Activated T-helper 1 cell treated with anti-CD3 and anti-CD28 coated beads, Interleukin-12 subunit alpha, Interleukin-12 subunit beta, Interleukin-2, Interleukin-4 antibody, amounts not matched to agents 30 ng/mL and 10 ng/mL and 1 ng/mL, durations not matched to agents 14 hours and 24 hours and 36 hours (primary cell): ENCODE data around the gene MYO10. TPM values are rescaled to one million over a fixed set of nuclear protein-coding genes. Genes with fewer than 3 reads are reported as not detected.

ENCODE experiments used
- DNase-seq: peaks from one replicate; pipeline ENCODE4 v3.0.0; 2021; ENCODE audit warnings: low spot score
- H3K27ac Mint-ChIP-seq: one replicate; pipeline ENCODE4 v1.8.0; 2021; ENCODE audit warnings: mild to moderate bottlenecking, mixed read lengths
- H3K27me3 Mint-ChIP-seq: one replicate; pipeline ENCODE4 v1.8.0; 2022; ENCODE audit warnings: mild to moderate bottlenecking, moderate library complexity, mixed read lengths; ENCODE audit not compliant: insufficient read depth
- H3K36me3 Mint-ChIP-seq: one replicate; pipeline ENCODE4 v1.8.0; 2021; ENCODE audit warnings: low read depth, mixed read lengths
- H3K4me1 Mint-ChIP-seq: one replicate; pipeline ENCODE4 v1.8.0; 2021; ENCODE audit warnings: low read depth, mixed read lengths
- H3K4me3 Mint-ChIP-seq: one replicate; pipeline ENCODE4 v1.8.0; 2021; ENCODE audit warnings: mild to moderate bottlenecking, moderate library complexity, mixed read lengths
- H3K9me3 Mint-ChIP-seq: one replicate; pipeline ENCODE4 v1.8.0; 2021; ENCODE audit warnings: mixed read lengths
- intact Hi-C: fragments of 100-400 bp; cut with micrococcal nuclease; formaldehyde crosslinking; loops from one replicate; pipeline ENCODE4 v1.15.1; 2024
- total RNA-seq: library from RNA; stranded (reverse); gene quantifications from 2 replicates; pipeline ENCODE4 v1.2.3, GENCODE V29; 2022

Gene MYO10
- total RNA-seq, 1 donor from 2014 or later, result 0.41 TPM

DNA sequence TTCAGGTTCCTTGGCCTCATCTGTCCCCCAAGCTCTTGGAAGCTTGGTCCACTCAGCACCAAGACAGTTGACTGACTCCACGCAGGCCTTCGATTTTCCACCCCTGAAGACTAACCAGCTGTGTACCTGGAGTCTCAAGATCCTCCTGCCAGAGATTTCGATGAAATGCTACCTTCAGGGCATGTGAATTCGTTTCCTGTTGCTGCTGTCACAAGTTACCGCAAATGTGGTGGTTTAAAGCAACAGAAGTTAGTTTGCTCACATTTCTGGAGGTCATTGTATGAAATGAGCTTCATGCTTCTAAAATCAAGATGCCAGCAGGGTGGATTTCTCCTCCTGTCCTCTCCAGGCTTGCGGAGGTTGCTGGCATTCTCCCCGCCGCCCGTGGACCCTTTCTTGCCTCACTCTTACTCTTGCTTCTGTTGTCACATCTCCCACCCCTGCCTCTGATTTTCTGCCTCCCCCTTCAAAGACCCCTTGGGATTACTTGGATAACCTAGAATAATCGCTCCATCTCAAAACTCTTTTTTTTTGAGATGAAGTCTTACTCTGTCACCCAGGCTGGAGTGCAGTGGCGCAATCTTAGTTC, 291.7 kb downstream of the MYO10 start:
- Mint-ChIP-seq H3K36me3 (no peaks in the 10 kb centered on the region), H3K27me3 (peaks cover 4% of the 10 kb centered on the region), H3K9me3 (peaks cover 5% of the 10 kb centered on the region), H3K27ac (no peak overlapping the region), H3K4me3 (no peak overlapping the region), H3K4me1 (peaks cover 8% of the 10 kb centered on the region)
- intact Hi-C loops, result no loop called here
- DNase-seq, result no peak

DNA sequence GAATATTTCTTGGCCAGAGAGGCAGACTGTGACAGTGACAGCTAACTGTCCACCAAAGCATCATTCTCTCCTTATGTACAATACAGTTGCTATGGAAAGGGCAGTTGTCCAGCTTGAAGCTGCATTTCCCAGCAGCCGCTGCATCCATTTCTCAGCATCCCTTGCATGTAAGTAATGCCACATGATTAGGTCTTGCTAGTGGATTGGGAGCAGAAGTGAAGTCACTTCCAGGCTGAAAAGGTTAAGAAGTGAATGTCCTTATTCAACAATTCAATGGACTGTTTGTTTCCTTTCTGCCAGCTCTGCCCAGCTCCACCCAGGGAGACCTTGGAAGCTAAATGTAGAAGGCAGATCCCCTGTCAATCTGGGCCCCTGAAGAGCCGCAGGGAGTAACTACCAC, 293.2 kb downstream of the MYO10 start:
- peaks cover 4% of the 10 kb centered on the region for H3K9me3 Mint-ChIP-seq
- H3K4me1 Mint-ChIP-seq, result peaks cover 8% of the 10 kb centered on the region
- H3K27ac Mint-ChIP-seq, result no peak overlapping the region
- intact Hi-C loops, result no loop called here
- no peak for DNase-seq
- H3K27me3 Mint-ChIP-seq, result peaks cover 2% of the 10 kb centered on the region
- no peak overlapping the region for H3K4me3 Mint-ChIP-seq
- no peaks in the 10 kb centered on the region for H3K36me3 Mint-ChIP-seq

DNA sequence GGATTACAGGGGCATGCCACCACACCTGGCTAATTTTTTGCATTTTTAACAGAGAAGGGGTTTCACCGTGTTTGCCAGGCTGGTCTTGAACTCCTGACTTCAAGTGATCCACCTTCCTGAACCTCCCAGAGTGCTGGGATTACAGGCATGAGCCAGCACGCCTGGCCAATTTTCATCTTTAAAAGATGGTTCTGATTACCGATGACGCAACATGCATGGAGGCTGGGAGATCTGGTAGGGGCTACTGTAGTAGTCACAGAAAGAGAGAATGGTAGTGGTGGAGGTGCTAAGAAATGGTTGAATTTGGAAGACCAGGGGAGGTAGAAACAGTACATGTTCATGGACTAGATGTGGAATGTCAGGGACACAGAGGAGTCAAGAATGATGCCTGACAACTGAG, 296.9 kb downstream of the MYO10 start:
- Mint-ChIP-seq H3K4me3 (no peak overlapping the region), H3K27me3 (peaks cover 5% of the 10 kb centered on the region), H3K4me1 (peaks cover 3% of the 10 kb centered on the region), H3K36me3 (no peaks in the 10 kb centered on the region), H3K9me3 (peaks cover 4% of the 10 kb centered on the region), H3K27ac (no peak overlapping the region)
- DNase-seq, result no peak
- intact Hi-C loops, result no loop called here

DNA sequence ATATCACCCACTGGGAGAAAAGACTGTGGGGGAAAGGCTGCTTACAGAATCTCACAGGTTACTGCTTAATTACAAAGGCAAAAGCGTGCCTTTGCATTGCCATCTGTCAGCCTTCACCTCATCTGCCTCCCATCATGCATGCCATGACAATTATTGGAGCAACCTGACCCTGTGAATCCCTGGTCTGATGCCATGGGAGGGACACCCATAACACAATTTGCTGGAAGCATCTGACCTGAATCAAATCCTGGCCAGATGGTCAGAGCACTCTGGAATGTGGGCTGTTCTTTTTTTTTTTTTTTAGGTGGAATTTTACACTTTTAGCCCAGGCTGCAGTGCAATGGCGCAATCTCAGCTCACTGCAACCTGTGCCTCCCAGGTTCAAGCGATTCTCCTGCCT, 307.7 kb downstream of the MYO10 start:
- no peak overlapping the region for H3K27ac Mint-ChIP-seq
- DNase-seq, result no peak
- no peak overlapping the region for H3K4me3 Mint-ChIP-seq
- H3K36me3 Mint-ChIP-seq, result no peaks in the 10 kb centered on the region
- no peaks in the 10 kb centered on the region for H3K27me3 Mint-ChIP-seq
- intact Hi-C loops, result loop anchor here (10.0 kb wide), 1 partner anchor 1814 kb away; no protein-coding TSS in a partner anchor
- no peaks in the 10 kb centered on the region for H3K9me3 Mint-ChIP-seq
- peaks cover 42% of the 10 kb centered on the region for H3K4me1 Mint-ChIP-seq

DNA sequence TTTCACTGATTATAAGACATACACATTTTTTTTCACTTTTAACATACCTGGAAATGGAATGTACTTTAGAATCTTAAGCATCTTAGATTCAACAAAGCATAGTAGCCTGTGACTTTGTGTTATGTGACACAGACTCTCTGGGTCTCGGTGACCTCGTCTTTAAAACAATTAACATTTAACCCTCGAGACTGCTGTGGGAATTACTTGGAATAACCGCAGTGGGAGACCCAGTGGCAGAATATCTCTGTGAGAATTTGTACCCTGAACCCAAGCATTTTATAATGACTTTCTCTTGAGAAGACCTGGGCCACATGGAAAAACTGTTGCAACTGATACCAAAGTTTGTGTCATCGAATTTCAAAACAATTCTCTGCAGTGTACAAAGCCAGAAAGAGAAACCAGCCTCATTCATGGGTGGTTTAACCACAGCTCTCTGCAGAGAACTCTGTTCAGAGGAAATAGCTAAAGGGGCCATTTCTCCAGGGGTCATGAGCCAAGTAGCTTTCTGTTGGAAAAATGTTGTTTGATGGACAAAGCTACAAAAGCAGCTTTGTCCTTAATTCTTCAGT, 309.3 kb downstream of the MYO10 start:
- H3K9me3 Mint-ChIP-seq, result no peaks in the 10 kb centered on the region
- DNase-seq, result peak; percentile 43
- H3K4me1 Mint-ChIP-seq, result peaks cover 43% of the 10 kb centered on the region
- H3K36me3 Mint-ChIP-seq, result no peaks in the 10 kb centered on the region
- H3K4me3 Mint-ChIP-seq, result peak overlapping the region; percentile 28
- intact Hi-C loops, result loop anchor here (1.0 to 10.0 kb wide), 5 partner anchors 9 to 1812 kb away; partner anchors contain the start of gene ZNF622
- H3K27me3 Mint-ChIP-seq, result no peaks in the 10 kb centered on the region
- H3K27ac Mint-ChIP-seq, result peak overlapping the region; percentile 45

DNA sequence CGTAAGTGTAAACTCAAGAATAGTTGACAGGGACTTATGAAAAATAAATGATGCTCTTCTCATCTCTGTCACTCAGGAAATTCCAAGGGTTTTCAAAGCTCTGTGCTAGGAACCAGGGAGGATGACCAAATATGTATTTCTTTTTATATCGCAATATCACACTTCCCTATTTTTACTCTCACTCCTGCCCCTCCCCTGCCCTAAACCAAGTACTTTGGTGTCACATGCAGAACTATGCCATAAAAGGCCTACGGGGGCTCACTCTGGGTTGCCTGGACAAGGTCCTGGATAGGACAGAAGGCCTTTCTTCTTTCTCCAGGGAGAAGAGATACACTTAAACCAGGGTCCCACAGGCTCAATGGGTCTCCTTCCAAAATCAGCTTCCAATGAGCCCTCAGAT, 311.0 kb downstream of the MYO10 start:
- intact Hi-C loops, result loop anchor here (10.0 kb wide), 1 partner anchor 1810 kb away; no protein-coding TSS in a partner anchor
- DNase-seq, result no peak
- Mint-ChIP-seq H3K27ac (no peak overlapping the region), H3K4me1 (peaks cover 49% of the 10 kb centered on the region), H3K4me3 (no peak overlapping the region), H3K9me3 (no peaks in the 10 kb centered on the region), H3K36me3 (no peaks in the 10 kb centered on the region), H3K27me3 (no peaks in the 10 kb centered on the region)

DNA sequence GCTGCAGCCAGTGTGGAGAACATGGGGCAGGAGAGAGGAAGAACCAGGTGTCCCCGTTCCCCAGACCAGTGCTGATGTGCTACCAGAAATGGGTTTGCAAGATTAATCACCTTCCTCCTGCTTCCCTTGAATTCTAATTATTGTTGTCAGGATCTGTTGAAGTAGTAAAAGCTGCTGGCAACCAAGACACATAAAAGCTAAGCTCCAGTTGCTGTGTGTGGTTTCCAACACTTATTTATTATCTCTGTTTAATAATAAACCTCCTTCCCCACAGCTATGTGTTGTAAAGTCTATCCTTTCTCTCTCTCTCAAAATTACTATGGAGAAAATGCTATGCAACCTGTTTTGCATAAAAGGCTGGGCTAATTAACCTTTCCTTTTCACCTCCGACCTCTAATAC, 317.0 kb downstream of the MYO10 start:
- Mint-ChIP-seq H3K27me3 (no peaks in the 10 kb centered on the region), H3K36me3 (peaks cover 9% of the 10 kb centered on the region), H3K4me1 (peaks cover 25% of the 10 kb centered on the region), H3K4me3 (no peak overlapping the region), H3K27ac (no peak overlapping the region), H3K9me3 (no peaks in the 10 kb centered on the region)
- intact Hi-C loops, result loop anchor here (2.0 to 10.0 kb wide), 2 partner anchors 48 to 316 kb away; partner anchors contain the start of gene MYO10
- DNase-seq, result no peak

DNA sequence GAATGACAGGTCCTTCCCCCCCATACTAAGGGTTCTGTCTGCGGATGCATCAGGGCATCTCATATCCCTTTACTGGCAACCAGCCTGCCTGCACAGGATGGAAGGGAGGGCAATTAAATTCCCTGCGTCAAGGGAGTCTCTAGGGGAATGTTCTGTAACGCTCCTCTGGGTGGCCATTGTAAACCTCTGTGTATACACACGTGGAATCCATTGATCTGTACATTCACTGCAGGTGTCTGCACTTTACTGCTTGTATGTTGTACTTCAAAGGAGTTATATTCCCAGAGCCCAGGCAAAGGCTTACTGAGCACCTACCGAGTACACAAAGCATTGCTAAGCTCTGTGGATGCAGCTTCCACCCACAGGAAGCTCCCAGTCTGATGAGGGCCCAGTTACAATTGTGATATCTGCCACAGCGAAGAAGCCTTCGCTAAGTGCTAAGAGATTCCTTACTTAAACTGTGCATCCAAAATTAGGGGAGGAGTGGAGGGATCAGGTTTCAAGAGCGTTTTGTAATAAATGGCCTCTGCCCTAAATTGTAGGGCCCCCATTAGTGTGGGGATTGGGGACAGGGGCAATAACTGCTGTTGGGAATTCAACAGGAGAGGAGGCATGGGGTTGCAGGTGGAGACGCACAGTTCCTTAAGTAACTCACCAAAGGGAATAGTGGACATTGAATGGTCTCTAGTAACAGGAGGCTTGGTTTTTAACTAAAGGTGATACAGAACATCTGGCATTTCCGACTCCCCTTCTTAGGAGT, 317.8 kb downstream of the MYO10 start:
- intact Hi-C loops, result loop anchor here (2.0 to 10.0 kb wide), 2 partner anchors 48 to 316 kb away; partner anchors contain the start of gene MYO10
- Mint-ChIP-seq H3K4me1 (peaks cover 34% of the 10 kb centered on the region), H3K36me3 (peaks cover 12% of the 10 kb centered on the region), H3K27me3 (no peaks in the 10 kb centered on the region), H3K27ac (no peak overlapping the region), H3K9me3 (no peaks in the 10 kb centered on the region), H3K4me3 (no peak overlapping the region)
- no peak for DNase-seq

DNA sequence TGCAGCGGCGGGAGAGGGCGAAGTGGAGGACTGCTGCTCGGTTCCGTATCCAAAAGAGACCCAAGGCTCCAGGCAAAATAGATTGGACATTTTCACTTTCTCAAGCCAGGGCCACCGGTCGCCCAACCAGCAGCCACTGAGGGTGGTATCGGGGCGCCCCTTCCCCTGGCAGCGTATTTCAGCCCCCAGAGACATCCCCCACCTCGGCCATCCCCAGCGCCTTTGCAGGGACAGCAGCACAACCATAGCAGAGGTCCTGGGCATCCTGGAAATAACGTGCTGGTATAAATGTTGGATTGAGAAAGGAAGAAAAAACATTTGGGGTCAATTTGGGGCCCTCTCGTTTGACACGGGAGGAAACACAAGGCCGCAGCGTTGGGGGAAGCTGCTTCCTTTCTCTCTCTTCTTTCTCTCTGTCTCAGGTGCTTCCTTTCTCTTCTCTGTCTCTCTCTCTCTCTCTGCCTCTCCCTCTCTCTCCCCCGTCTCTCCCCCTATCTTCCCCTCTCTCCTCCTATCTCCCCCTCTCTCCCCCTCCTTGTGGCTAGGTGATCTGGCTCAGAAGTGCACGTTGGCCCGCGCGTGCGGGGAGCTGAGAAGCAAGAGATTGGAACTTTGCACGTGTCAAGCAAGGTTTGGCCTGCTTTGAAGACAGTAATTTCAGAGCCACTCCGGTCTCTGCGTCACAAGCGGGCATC, 318.7 kb downstream of the MYO10 start:
- intact Hi-C loops, result loop anchor here (1.0 to 10.0 kb wide), 4 partner anchors 9 to 317 kb away; partner anchors contain the start of gene MYO10
- no peaks in the 10 kb centered on the region for H3K9me3 Mint-ChIP-seq
- peak; percentile 25 for DNase-seq
- H3K4me3 Mint-ChIP-seq, result no peak overlapping the region
- H3K4me1 Mint-ChIP-seq, result peaks cover 42% of the 10 kb centered on the region
- H3K36me3 Mint-ChIP-seq, result peaks cover 15% of the 10 kb centered on the region
- no peak overlapping the region for H3K27ac Mint-ChIP-seq
- H3K27me3 Mint-ChIP-seq, result no peaks in the 10 kb centered on the region

DNA sequence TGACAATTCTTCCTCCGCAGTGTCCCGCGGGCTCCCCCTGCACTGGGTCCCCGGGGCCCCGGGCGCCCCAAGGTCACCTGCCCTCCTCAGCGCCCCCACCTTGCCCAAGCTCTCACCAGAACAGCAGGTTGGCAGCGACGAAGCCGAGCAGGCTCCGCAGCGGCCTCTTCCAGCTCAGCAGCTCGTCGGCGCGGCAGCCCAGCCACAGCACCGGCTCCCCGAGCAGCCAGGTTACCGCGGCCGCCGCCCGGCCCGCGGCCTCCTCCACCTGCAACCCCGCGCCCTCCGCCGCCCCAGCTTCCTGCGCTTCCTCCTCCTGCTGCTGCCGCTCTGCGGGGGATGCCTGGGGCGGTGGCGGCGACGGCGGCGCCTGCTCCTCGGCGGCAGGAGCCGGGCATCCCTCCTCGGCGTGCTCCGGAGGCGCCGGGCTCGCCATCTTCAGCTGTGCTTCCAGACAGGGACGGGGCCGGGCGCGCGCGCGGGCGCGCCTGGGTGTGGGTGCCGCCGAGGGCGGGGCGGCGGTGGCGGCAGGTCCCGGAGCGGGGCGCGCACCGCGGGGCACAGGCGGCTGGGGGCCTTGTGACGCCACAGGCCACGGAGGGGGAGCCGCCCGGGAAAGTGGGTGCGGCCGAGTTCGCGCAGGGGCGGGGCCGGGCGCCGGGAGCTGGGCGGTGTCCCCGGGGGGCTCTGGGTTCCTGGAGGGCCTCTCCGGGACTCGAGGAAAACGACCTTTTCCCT, 319.4 kb downstream of the MYO10 start, which contains the start of gene RETREG1:
TSS of gene RETREG1 (minus strand) at position 462 of the 738 bp plus-strand sequence. CDS start at position 436, 26 bp downstream.
- no peaks in the 10 kb centered on the region for H3K27me3 Mint-ChIP-seq
- H3K27ac Mint-ChIP-seq, result peak within 1 kb of the TSS; percentile 97
- H3K36me3 Mint-ChIP-seq, result peaks cover 15% of the 10 kb centered on the region
- intact Hi-C loops, result loop anchor here (1.0 to 10.0 kb wide), 4 partner anchors 10 to 318 kb away; partner anchors contain the start of gene MYO10
- H3K4me3 Mint-ChIP-seq, result peak within 1 kb of the TSS; percentile 97
- H3K4me1 Mint-ChIP-seq, result peaks cover 45% of the 10 kb centered on the region
- no peaks in the 10 kb centered on the region for H3K9me3 Mint-ChIP-seq
- DNase-seq, result peak; percentile 80

DNA sequence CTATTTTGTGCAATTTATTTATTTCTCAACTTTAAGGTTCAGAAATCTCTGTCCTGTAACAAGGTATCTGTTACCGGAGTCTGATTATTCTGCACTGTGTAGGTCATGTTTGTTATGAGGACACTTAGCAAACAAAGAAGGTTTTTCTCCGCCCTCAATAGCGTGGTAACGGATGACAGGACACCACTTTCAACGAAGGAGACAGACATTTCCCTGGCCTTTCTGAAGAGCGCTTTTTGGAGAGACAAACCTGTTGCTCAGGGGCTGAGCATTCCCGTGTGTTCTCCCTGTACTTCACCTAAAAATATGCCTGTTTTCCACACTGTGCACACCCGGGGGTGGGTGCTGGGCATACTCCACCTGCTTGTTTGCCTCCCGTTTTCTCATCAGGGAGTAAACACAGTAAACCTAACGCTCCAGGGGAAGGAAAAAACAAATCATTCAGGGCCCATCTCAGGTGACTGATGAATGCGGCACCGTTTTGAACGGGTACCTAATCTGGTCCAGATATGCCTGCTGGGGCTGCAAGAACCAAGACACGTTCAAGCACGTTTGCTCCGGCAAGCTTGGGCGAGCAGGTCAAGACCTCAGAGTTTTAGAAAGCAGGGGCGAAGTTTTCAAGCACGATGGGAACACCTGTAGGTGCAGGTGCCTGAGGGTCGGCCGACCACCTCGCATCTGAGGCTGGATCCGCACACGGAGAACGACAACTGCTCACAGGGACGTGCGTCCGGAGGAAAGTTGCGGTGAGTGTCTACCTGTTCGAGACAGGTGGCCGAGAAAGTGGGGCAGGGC, 320.1 kb downstream of the MYO10 start:
- peaks cover 22% of the 10 kb centered on the region for H3K36me3 Mint-ChIP-seq
- intact Hi-C loops, result loop anchor here (2.0 to 10.0 kb wide), 3 partner anchors 65 to 319 kb away; partner anchors contain the start of gene MYO10
- peaks cover 46% of the 10 kb centered on the region for H3K4me1 Mint-ChIP-seq
- no peaks in the 10 kb centered on the region for H3K27me3 Mint-ChIP-seq
- peak overlapping the region; percentile 97 for H3K27ac Mint-ChIP-seq
- H3K9me3 Mint-ChIP-seq, result peaks cover 5% of the 10 kb centered on the region
- peak overlapping the region; percentile 97 for H3K4me3 Mint-ChIP-seq
- peak; percentile 6 for DNase-seq
